NCI-H2196 treated with DMSO at 0.1 percent for 48 hours (cell line): Measurements from ENCODE around the gene TMED10.

Experiments used
- DNase-seq: peaks from one replicate; lab custom pipeline; 2025; ENCODE audit not compliant: unreplicated experiment; lab: John Stamatoyannopoulos, UW

TMED10 gene

GRCh38 chr14:75176142-75176820, at the start of gene TMED10:
Gene TMED10, minus strand, starts transcription at chr14:75176612. Its CDS starts 33 bp downstream, at chr14:75176579.
- peak; percentile 80 for DNase-seq

GRCh38 chr14:75224561-75224960, 48.1 kb upstream of the TMED10 start:
- DNase-seq, result no peak

GRCh38 chr14:75223664-75224154, 47.3 kb upstream of the TMED10 start:
- no peak for DNase-seq

- no peak for DNase-seq
Measured at GRCh38 chr14:75222208-75222701, 45.8 kb upstream of the TMED10 start.

- DNase-seq, result no peak
Measured at GRCh38 chr14:75221797-75222196, 45.4 kb upstream of the TMED10 start.

GRCh38 chr14:75220156-75220555, 43.7 kb upstream of the TMED10 start:
- no peak for DNase-seq

- DNase-seq, result no peak
Measured at GRCh38 chr14:75217508-75218206, 41.2 kb upstream of the TMED10 start.

GRCh38 chr14:75216427-75217006, 40.1 kb upstream of the TMED10 start:
- DNase-seq, result no peak

- no peak for DNase-seq
Measured at GRCh38 chr14:75215520-75215919, 39.1 kb upstream of the TMED10 start.

- no peak for DNase-seq
Measured at GRCh38 chr14:75214558-75214957, 38.1 kb upstream of the TMED10 start.

GRCh38 chr14:75213172-75213571, 36.8 kb upstream of the TMED10 start:
- no peak for DNase-seq

- no peak for DNase-seq
Measured at GRCh38 chr14:75208843-75209242, 32.4 kb upstream of the TMED10 start.

- no peak for DNase-seq
Measured at GRCh38 chr14:75206190-75206589, 29.8 kb upstream of the TMED10 start.

GRCh38 chr14:75205591-75205990, 29.2 kb upstream of the TMED10 start:
- DNase-seq, result no peak

- DNase-seq, result no peak
Measured at GRCh38 chr14:75204116-75204515, 27.7 kb upstream of the TMED10 start.

- no peak for DNase-seq
Measured at GRCh38 chr14:75202657-75203056, 26.2 kb upstream of the TMED10 start.

GRCh38 chr14:75201087-75201486, 24.7 kb upstream of the TMED10 start:
- DNase-seq, result no peak

- DNase-seq, result peak; percentile 65
Measured at GRCh38 chr14:75200451-75200850, 24.0 kb upstream of the TMED10 start.

GRCh38 chr14:75198291-75198933, 22.0 kb upstream of the TMED10 start:
- no peak for DNase-seq

GRCh38 chr14:75197338-75197737, 20.9 kb upstream of the TMED10 start:
- DNase-seq, result no peak

GRCh38 chr14:75196468-75196867, 20.1 kb upstream of the TMED10 start:
- no peak for DNase-seq
